T47D (cell line): Measurements from ENCODE around the gene EFTUD2.
A peak's percentile ranks its signal among the peaks of the same experiment; 100 is the strongest.

ENCODE experiments used
- DNase-seq, 2 experiments: peaks; one replicate each; pipeline versions ENCODE4 v3.0.0 to v3.0.0-alpha.2; 2011 to 2012; ENCODE audit warnings: low read depth in 1 of 2, low spot score in 1 of 2
- JUND ChIP-seq: IDR thresholded peaks from 2 replicates; pipeline ENCODE4 v1.6.1; 2012; ENCODE audit warnings: low read depth
- in situ Hi-C: cut with HindIII; loops from 2 replicates; pipeline ENCODE4 v1.10.0; 2016; ENCODE audit warnings: low sequenced_read_pairs, low pct_unique_long_range_greater_than_20kb

EFTUD2 gene

GRCh38 chr17:44912763-44913544, 13.7 kb upstream of the EFTUD2 start:
- TF ChIP-seq JUND, result no peak
- DNase-seq, result no peak
- in situ Hi-C loops, result no loop called here

GRCh38 chr17:44911133-44912001, 12.1 kb upstream of the EFTUD2 start:
- no peak for TF ChIP-seq JUND
- in situ Hi-C loops, result no loop called here
- peak in 1 of 2 experiments; percentile 61 for DNase-seq

GRCh38 chr17:44910231-44911106, 11.2 kb upstream of the EFTUD2 start:
- in situ Hi-C loops, result no loop called here
- DNase-seq, result no peak
- TF ChIP-seq JUND, result no peak

- no peak for DNase-seq
- in situ Hi-C loops, result no loop called here
- TF ChIP-seq JUND, result no peak
Observed at GRCh38 chr17:44909681-44910144, 10.5 kb upstream of the EFTUD2 start.

GRCh38 chr17:44908761-44909326, 9.6 kb upstream of the EFTUD2 start:
- DNase-seq, result no peak
- in situ Hi-C loops, result no loop called here
- TF ChIP-seq JUND, result no peak

- in situ Hi-C loops, result no loop called here
- no peak for DNase-seq
- no peak for TF ChIP-seq JUND
Observed at GRCh38 chr17:44907729-44908470, 8.7 kb upstream of the EFTUD2 start.

- TF ChIP-seq JUND, result no peak
- in situ Hi-C loops, result no loop called here
- no peak for DNase-seq
Observed at GRCh38 chr17:44906763-44907728, 7.8 kb upstream of the EFTUD2 start.

GRCh38 chr17:44906010-44906646, 6.9 kb upstream of the EFTUD2 start:
- no peak for DNase-seq
- in situ Hi-C loops, result no loop called here
- no peak for TF ChIP-seq JUND

- in situ Hi-C loops, result no loop called here
- TF ChIP-seq JUND, result no peak
- no peak for DNase-seq
Observed at GRCh38 chr17:44905006-44906000, 6.1 kb upstream of the EFTUD2 start.
